ENCODE data around the gene RPN2. TPM values are rescaled to one million over a fixed set of nuclear protein-coding genes. Genes with fewer than 3 reads are reported as not detected.

RPN2 gene
- polyA plus RNA-seq, 6 donors from 2014 or later: 190 to 343 (median 199) TPM

- no peak for ATAC-seq (ENCODE audit: low read depth in 2 of 2)
- Mint-ChIP-seq H3K27ac (peak overlapping the region in 1 of 6 donors; percentile 9), H3K4me3 (no peak overlapping the region), H3K9me3 (no peaks in the 10 kb centered on the region), H3K36me3 (no peaks in the 10 kb centered on the region), H3K27me3 (no peaks in the 10 kb centered on the region), H3K4me1 (peaks cover 0 to 2% (median 0%) of the 10 kb centered on the region in 3 donors)
- no peak for DNase-seq
Observed at GRCh38 chr20:37161830-37162549, 17.1 kb upstream of the RPN2 start.

DNA sequence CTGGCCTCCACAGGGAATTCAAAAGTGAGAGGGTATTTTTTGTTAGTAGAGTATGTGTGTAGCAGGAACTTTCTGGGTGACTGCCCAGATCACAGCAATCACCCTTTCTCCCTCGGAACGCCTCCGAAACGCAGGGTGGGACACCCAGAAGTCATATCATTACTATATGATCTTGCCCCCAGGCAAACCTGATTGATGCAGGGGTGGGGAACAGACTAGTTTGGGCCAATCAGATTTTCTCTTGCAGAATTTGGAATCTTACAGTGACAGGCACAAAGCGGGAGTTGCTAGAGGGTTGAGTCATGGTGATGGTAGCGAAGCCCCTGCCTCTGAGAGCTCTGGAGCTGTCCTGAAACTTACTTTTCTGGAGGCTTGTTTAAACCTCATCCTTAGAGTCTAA is 16.5 kb upstream of the RPN2 start:
- no peaks in the 10 kb centered on the region for H3K27me3 Mint-ChIP-seq
- no peak for ATAC-seq (ENCODE audit: low read depth in 2 of 2)
- H3K4me1 Mint-ChIP-seq: peaks cover 0 to 2% (median 0%) of the 10 kb centered on the region in 3 donors
- no peak overlapping the region for H3K27ac Mint-ChIP-seq
- DNase-seq: no peak
- H3K36me3 Mint-ChIP-seq: peaks cover 0 to 4% of the 10 kb centered on the region in 2 donors
- H3K9me3 Mint-ChIP-seq: no peaks in the 10 kb centered on the region
- no peak overlapping the region for H3K4me3 Mint-ChIP-seq

GRCh38 chr20:37163832-37164554 is 15.1 kb upstream of the RPN2 start:
- Mint-ChIP-seq H3K36me3 (peaks cover 0 to 8% of the 10 kb centered on the region in 2 donors), H3K27ac (no peak overlapping the region), H3K4me1 (peaks cover 0 to 2% (median 0%) of the 10 kb centered on the region in 3 donors), H3K9me3 (no peaks in the 10 kb centered on the region), H3K27me3 (no peaks in the 10 kb centered on the region), H3K4me3 (no peak overlapping the region)
- ATAC-seq (ENCODE audit: low read depth in 2 of 2) (no peak), DNase-seq (no peak)

DNA sequence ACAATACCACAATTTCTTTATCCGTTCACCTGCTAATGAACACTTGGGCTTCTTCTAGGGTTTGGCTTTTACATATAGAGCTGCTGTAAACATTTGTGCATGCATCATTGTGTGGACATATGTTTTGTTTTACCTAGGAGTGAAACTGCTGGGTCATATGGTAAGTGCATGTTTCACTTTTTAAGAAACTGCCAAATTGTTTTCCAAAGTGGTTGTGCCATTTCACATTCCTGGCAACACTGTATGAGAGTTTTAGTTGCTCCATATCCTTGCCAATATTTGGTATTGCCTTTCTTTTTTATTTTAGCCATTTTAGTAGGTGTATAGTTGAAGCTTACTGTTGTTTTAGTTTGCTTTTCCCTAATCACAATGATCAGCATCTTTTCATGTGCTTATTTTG is 14.1 kb upstream of the RPN2 start:
- no peaks in the 10 kb centered on the region for H3K9me3 Mint-ChIP-seq
- H3K36me3 Mint-ChIP-seq: peaks cover 0 to 8% of the 10 kb centered on the region in 2 donors
- H3K27me3 Mint-ChIP-seq: no peaks in the 10 kb centered on the region
- H3K27ac Mint-ChIP-seq: no peak overlapping the region
- peaks cover 0 to 2% (median 0%) of the 10 kb centered on the region in 3 donors for H3K4me1 Mint-ChIP-seq
- DNase-seq: no peak
- ATAC-seq (ENCODE audit: low read depth in 2 of 2): no peak
- no peak overlapping the region for H3K4me3 Mint-ChIP-seq

GRCh38 chr20:37166867-37167266 is 12.3 kb upstream of the RPN2 start:
- DNase-seq (no peak), ATAC-seq (ENCODE audit: low read depth in 2 of 2) (no peak)
- H3K4me1 Mint-ChIP-seq: peaks cover 0 to 2% (median 0%) of the 10 kb centered on the region in 3 donors
- H3K9me3 Mint-ChIP-seq: no peaks in the 10 kb centered on the region
- no peaks in the 10 kb centered on the region for H3K27me3 Mint-ChIP-seq
- H3K36me3 Mint-ChIP-seq: peaks cover 0 to 14% of the 10 kb centered on the region in 2 donors
- H3K27ac Mint-ChIP-seq: no peak overlapping the region
- H3K4me3 Mint-ChIP-seq: no peak overlapping the region

- H3K27ac Mint-ChIP-seq: no peak overlapping the region
- ATAC-seq (ENCODE audit: low read depth in 2 of 2): no peak
- no peaks in the 10 kb centered on the region for H3K27me3 Mint-ChIP-seq
- peaks cover 0 to 14% of the 10 kb centered on the region in 2 donors for H3K36me3 Mint-ChIP-seq
- no peak for DNase-seq
- H3K4me3 Mint-ChIP-seq: peak overlapping the region in 1 of 8 donors; percentile 18
- H3K9me3 Mint-ChIP-seq: no peaks in the 10 kb centered on the region
- H3K4me1 Mint-ChIP-seq: peaks cover 0 to 10% (median 2%) of the 10 kb centered on the region in 3 donors
Observed at GRCh38 chr20:37172836-37173235, 6.3 kb upstream of the RPN2 start.

DNA sequence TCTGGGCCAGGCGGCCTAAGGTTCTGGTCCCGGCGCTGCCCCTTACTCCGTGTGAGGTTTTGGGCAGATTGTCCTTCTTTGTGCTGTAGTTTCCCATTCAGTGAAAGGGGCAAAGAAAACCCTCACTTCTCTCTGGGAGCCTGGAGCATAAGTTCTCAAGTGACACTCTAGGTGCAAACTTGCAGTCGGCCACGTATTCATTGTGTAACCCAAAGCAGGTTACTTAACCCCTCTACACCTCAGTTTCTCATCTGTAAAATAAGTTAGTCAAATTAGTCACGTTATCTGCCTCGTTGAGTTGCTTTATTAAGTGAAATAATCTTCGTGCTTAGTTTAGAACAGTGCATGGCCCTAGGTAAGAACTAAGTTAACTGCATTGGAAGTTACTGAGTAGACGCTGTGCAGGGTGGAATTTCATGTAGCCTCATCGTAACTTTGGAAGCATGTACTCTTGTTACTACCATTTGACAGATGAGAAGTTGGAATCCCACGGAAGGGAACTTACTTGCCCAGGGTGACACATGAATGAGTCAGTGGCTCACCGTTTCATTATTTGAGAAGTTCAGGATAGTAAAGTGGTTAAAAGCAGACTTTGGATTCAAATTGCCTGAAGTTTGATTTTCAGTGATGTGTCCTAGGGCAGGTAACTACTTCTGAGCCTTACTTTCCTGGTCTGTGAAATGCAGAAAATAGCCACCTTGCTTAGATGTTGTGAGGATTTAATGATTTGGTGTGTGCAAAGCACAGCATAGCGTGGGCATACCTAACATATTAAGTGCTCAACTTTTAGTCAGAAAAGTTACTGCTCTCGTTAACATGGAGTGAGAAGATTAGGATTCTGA is 774 bp downstream of the RPN2 start:
- no peaks in the 10 kb centered on the region for H3K36me3 Mint-ChIP-seq
- DNase-seq: no peak
- ATAC-seq (ENCODE audit: low read depth in 2 of 2): no peak

GRCh38 chr20:37185686-37186085 is 6.6 kb downstream of the RPN2 start:
- Mint-ChIP-seq H3K4me1 (peaks cover 46 to 72% (median 66%) of the 10 kb centered on the region in 3 donors), H3K9me3 (no peaks in the 10 kb centered on the region), H3K4me3 (no peak overlapping the region), H3K27me3 (no peaks in the 10 kb centered on the region), H3K36me3 (no peaks in the 10 kb centered on the region), H3K27ac (peak overlapping the region in 3 of 6 donors; percentile 36 to 68 (median 60))
- ATAC-seq (ENCODE audit: low read depth in 2 of 2): no peak
- DNase-seq: no peak

More for the DNA sequence above, 774 bp downstream of the RPN2 start:
- Mint-ChIP-seq H3K27ac (peak overlapping the region; percentile 84 to 98 (median 92)), H3K9me3 (no peaks in the 10 kb centered on the region), H3K4me1 (peaks cover 34 to 55% (median 55%) of the 10 kb centered on the region in 3 donors), H3K4me3 (peak overlapping the region; percentile 93 to 100 (median 100)), H3K27me3 (no peaks in the 10 kb centered on the region)

DNA sequence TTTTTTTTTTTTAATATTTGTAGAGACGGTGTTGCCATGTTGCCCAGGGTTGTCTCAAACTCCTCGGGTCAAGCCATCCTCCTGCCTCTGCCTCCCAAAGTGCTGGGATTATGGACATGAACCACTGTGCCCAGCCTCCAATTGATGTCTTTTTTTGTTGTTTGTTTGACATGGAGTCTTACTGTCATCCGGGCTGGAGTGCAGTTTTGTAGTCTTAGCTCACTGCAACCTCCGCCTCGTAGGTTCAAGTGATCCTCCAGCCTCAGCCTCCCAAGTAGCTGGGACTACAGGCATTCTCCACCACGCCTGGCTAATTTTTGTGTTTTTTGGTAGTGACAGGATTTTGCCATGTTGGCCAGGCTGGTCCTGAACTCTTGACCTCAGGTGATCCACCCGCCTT is 9.7 kb downstream of the RPN2 start:
- H3K9me3 Mint-ChIP-seq: no peaks in the 10 kb centered on the region
- ATAC-seq (ENCODE audit: low read depth in 2 of 2) (no peak), DNase-seq (no peak)
- peak overlapping the region in 2 of 6 donors; percentile 45 to 57 for H3K27ac Mint-ChIP-seq
- peaks cover 0 to 7% of the 10 kb centered on the region in 2 donors for H3K36me3 Mint-ChIP-seq
- H3K4me3 Mint-ChIP-seq: peak overlapping the region in 1 of 8 donors; percentile 59
- H3K4me1 Mint-ChIP-seq: peaks cover 49 to 74% (median 56%) of the 10 kb centered on the region in 3 donors
- no peaks in the 10 kb centered on the region for H3K27me3 Mint-ChIP-seq

GRCh38 chr20:37189416-37190016 is 10.4 kb downstream of the RPN2 start:
- Mint-ChIP-seq H3K9me3 (no peaks in the 10 kb centered on the region), H3K27ac (peak overlapping the region in 5 of 6 donors; percentile 4 to 82 (median 35)), H3K27me3 (no peaks in the 10 kb centered on the region), H3K4me3 (peak overlapping the region in 2 of 8 donors; percentile 1 to 3), H3K4me1 (peaks cover 50 to 74% (median 56%) of the 10 kb centered on the region in 3 donors), H3K36me3 (peaks cover 0 to 10% of the 10 kb centered on the region in 2 donors)
- DNase-seq (no peak), ATAC-seq (ENCODE audit: low read depth in 2 of 2) (peak in 1 of 2 donors; percentile 16)

GRCh38 chr20:37190354-37191112 is 11.4 kb downstream of the RPN2 start:
- peak overlapping the region in 3 of 8 donors; percentile 3 to 61 (median 47) for H3K4me3 Mint-ChIP-seq
- peak overlapping the region in 2 of 6 donors; percentile 79 to 81 for H3K27ac Mint-ChIP-seq
- DNase-seq (no peak), ATAC-seq (ENCODE audit: low read depth in 2 of 2) (no peak)
- H3K36me3 Mint-ChIP-seq: peaks cover 0 to 10% of the 10 kb centered on the region in 2 donors
- H3K27me3 Mint-ChIP-seq: no peaks in the 10 kb centered on the region
- H3K9me3 Mint-ChIP-seq: no peaks in the 10 kb centered on the region
- H3K4me1 Mint-ChIP-seq: peaks cover 59 to 81% (median 60%) of the 10 kb centered on the region in 3 donors

- H3K4me1 Mint-ChIP-seq: peaks cover 61 to 94% (median 73%) of the 10 kb centered on the region in 3 donors
- H3K36me3 Mint-ChIP-seq: peaks cover 0 to 10% of the 10 kb centered on the region in 2 donors
- no peaks in the 10 kb centered on the region for H3K27me3 Mint-ChIP-seq
- no peak overlapping the region for H3K4me3 Mint-ChIP-seq
- DNase-seq (peak; percentile 55), ATAC-seq (ENCODE audit: low read depth in 2 of 2) (peak; percentile 81 to 82)
- H3K9me3 Mint-ChIP-seq: no peaks in the 10 kb centered on the region
- H3K27ac Mint-ChIP-seq: peak overlapping the region in 2 of 6 donors; percentile 16 to 37
Observed at GRCh38 chr20:37192137-37192854, 13.2 kb downstream of the RPN2 start.
